H1 (cell line): ENCODE results near the gene C14orf132. TPM values are rescaled to one million over a fixed set of nuclear protein-coding genes. Genes with fewer than 3 reads are reported as not detected.

Experiments used
- HDAC6 ChIP-seq: IDR thresholded peaks from one replicate; pipeline ENCODE4 v1.7.1; 2012; ENCODE audit warnings: low read depth, mild to moderate bottlenecking, inconsistent platforms, low read length, moderate library complexity
- KDM1A ChIP-seq: fragments of 200-600, 300-600 bp; sonication (generic); IDR thresholded peaks from 2 replicates; pipeline ENCODE4 v1.7.1; 2016; ENCODE audit warnings: mild to moderate bottlenecking, low read length, borderline replicate concordance
- polyA plus RNA-seq, 7 experiments: library from polyadenylated mRNA; depleted of rRNA in 3 of 7; stranded (reverse) in 5 of 7; unstranded in 2 of 7; fragments of >200 nt in 5 of 7; fragments of 200-250 nt in 2 of 7; gene quantifications; 1 replicate in 5 of 7; 2 replicates in 1 of 7; 4 replicates in 1 of 7; pipeline versions ENCODE4 v1.2.1 to v1.2.3, GENCODE V29; 2011 to 2013; ENCODE audit warnings: missing spikeins in 2 of 7, mixed read lengths in 2 of 7
- total RNA-seq: library from RNA; stranded (reverse); fragmentation: NEBNext Ultra II Directional; extraction: Animal tissue kit (Norgen Biotek cat#: 25700); gene quantifications from 2 replicates; pipeline ENCODE4 v1.2.1, GENCODE V29; 2021

Gene C14orf132
- total and polyA plus RNA-seq, 2 of the 8 experiments (the other 6 are each of a cell fraction or from before 2014, with no cell fraction given): 11.7 to 32.5 TPM

DNA sequence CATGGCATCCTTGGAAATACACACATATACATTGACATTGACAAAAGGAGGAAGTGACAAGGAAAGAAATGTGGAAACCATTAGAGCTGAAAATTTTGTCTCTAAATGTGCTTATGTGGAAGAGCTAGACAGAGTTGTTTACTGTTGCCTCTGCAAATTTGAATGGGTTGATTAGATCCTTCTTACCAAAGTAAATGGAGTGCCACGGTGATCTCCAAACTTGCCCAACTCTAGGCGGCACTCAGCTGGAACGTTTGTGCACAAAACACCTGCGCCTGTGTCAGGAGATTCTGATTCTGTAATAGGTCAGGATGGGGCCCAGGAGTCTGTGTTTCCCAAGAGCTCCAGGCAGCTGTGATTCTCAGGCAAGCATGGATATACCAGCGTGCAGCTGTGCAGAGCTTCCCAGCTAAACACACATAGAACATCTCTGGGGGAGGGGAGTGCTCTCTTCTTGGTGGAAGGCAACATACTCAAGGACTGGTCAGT lies 87.7 kb downstream of the C14orf132 start (continued):
- no peak for TF ChIP-seq HDAC6
- TF ChIP-seq KDM1A: no peak
